Subcutaneous abdominal adipose tissue (tissue), 5 donors: ENCODE results near the gene GKN1.
A peak's percentile ranks its signal among the peaks of the same experiment; 100 is the strongest.

Source experiments
- H3K27ac ChIP-seq: one replicate; pipeline ENCODE4 v1.7.0; 2013; ENCODE audit warnings: low read depth, mild to moderate bottlenecking, inconsistent platforms, low read length, moderate library complexity
- H3K27me3 ChIP-seq, 5 donors: one replicate each; pipeline ENCODE4 v1.7.0; 2013; ENCODE audit warnings: low read length in 5 of 5, inconsistent platforms in 1 of 5; ENCODE audit not compliant: control insufficient read depth in 5 of 5, insufficient read depth in 4 of 5
- H3K36me3 ChIP-seq, 5 donors: one replicate each; pipeline ENCODE4 v1.7.0; 2013; ENCODE audit warnings: low read length in 5 of 5; ENCODE audit not compliant: control insufficient read depth in 5 of 5, insufficient read depth in 5 of 5
- H3K4me1 ChIP-seq, 5 donors: one replicate each; pipeline ENCODE4 v1.7.0; 2013; ENCODE audit warnings: low read length in 5 of 5, mild to moderate bottlenecking in 3 of 5, moderate library complexity in 1 of 5; ENCODE audit not compliant: control insufficient read depth in 5 of 5, insufficient read depth in 5 of 5
- H3K4me3 ChIP-seq, 5 donors: one replicate each; pipeline ENCODE4 v1.7.0; 2013; ENCODE audit warnings: low read length in 5 of 5, low read depth in 1 of 5
- H3K9ac ChIP-seq, 5 donors: one replicate each; pipeline ENCODE4 v1.7.0; 2013; ENCODE audit warnings: low read length in 5 of 5, mild to moderate bottlenecking in 4 of 5, moderate library complexity in 3 of 5
- H3K9me3 ChIP-seq, 5 donors: one replicate each; pipeline ENCODE4 v1.7.0; 2013; ENCODE audit warnings: low read length in 5 of 5; ENCODE audit not compliant: control insufficient read depth in 5 of 5
- donor health status: healthy.
- donor health status: healthy.
- donor health status: healthy.
- donor health status: healthy.
- donor health status: healthy.

GKN1 gene

GRCh38 chr2:69012310-69013141 lies 38.1 kb downstream of the GKN1 start:
- Histone ChIP-seq H3K36me3 (no peaks in the 10 kb centered on the region), H3K27ac (peak overlapping the region; percentile 39), H3K4me1 (peaks cover 6 to 34% (median 32%) of the 10 kb centered on the region in 5 donors), H3K27me3 (peaks cover 3 to 25% (median 13%) of the 10 kb centered on the region in 5 donors), H3K9ac (peak overlapping the region in 3 of 5 donors; percentile 25 to 76 (median 58)), H3K4me3 (peak overlapping the region; percentile 45 to 88 (median 79)), H3K9me3 (no peaks in the 10 kb centered on the region)

DNA sequence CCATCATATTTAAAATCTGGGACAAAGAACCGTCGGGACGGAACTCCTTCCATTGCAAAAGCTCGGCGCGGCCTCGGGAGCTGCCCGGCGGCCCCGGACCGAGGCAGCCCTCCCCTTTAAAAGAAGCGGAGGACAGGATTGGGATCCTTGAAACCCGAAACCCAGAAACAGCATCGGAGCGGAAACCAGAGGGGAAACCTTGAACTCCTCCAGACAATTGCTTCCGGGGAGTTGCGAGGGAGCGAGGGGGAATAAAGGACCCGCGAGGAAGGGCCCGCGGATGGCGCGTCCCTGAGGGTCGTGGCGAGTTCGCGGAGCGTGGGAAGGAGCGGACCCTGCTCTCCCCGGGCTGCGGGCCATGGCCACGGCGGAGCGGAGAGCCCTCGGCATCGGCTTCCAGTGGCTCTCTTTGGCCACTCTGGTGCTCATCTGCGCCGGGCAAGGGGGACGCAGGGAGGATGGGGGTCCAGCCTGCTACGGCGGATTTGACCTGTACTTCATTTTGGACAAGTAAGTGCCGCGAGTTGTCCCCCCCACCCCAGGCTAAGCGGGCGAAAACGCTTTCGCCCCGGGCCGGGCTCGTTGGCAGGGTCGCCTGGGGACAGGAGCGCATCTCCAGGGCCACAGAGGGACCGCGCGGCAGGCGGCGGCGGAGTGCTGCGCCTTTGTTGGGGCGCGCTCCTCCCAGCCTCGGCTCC lies 38.9 kb downstream of the GKN1 start, which contains the start of gene ANTXR1:
Gene ANTXR1 (plus strand): TSS at position 38 of the 698 bp plus-strand sequence. CDS start 321 bp downstream, at position 359.
- H3K36me3 ChIP-seq, result no peaks in the 10 kb centered on the region
- peaks cover 6 to 34% (median 32%) of the 10 kb centered on the region in 5 donors for H3K4me1 ChIP-seq
- H3K9ac ChIP-seq, result peak within 1 kb of the TSS in 4 of 5 donors; percentile 25 to 76 (median 56)
- H3K27me3 ChIP-seq, result peaks cover 3 to 30% (median 14%) of the 10 kb centered on the region in 5 donors
- no peaks in the 10 kb centered on the region for H3K9me3 ChIP-seq
- peak within 1 kb of the TSS; percentile 39 for H3K27ac ChIP-seq
- peak within 1 kb of the TSS; percentile 74 to 88 (median 80) for H3K4me3 ChIP-seq

DNA sequence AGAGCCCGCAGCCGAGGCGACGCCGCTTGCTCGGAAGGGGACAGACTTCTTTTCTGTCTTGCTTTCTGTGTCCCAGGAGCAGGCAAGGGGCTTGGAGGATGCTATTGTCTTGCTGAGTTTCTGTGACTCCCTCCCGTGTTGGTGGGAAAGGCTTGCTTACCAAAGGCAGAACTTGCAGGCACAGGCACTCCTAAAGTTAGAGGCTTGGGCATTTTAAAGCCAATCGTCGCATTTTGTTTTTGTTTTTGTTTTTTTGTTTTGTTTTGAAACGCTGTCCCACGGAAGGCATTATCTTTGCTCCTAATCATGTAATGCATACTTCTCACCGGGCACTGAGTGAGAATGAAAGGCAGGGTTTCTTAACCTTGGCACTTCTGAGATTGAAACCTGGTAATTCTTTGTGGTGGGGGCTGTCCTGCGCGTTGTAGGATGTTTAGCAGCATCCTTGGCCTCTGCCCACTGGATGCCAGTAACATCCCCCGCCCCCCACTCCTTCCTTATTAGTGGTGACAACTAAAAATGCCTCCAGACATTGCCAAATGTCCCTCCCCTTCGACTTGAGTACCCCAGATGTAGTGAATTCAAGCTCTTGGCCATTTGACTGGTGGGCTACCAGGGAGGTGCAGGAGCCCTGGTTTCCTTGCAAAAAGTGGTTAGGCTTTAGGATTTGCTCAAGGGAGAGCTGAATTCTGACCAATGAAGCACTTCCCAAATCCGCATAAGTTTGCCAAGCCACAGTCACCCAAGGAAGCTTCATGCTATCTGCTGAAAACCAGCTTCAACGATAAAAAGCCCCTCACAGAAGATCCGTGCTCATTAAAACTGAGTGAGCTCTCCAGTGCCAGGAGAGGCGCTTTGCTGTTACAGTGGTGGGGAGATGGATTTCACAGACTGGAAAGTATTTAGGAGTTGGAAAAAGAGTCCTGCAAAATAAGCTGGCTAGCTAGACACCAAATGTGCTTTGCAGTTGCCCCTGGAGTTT lies 39.7 kb downstream of the GKN1 start:
- Histone ChIP-seq H3K4me3 (peak overlapping the region; percentile 74 to 88 (median 80)), H3K27ac (peak overlapping the region; percentile 39), H3K9me3 (no peaks in the 10 kb centered on the region), H3K27me3 (peaks cover 3 to 34% (median 14%) of the 10 kb centered on the region in 5 donors), H3K4me1 (peaks cover 6 to 34% (median 32%) of the 10 kb centered on the region in 5 donors), H3K36me3 (no peaks in the 10 kb centered on the region), H3K9ac (peak overlapping the region in 3 of 5 donors; percentile 54 to 76 (median 58))

- peaks cover 3 to 34% (median 14%) of the 10 kb centered on the region in 5 donors for H3K27me3 ChIP-seq
- H3K36me3 ChIP-seq, result no peaks in the 10 kb centered on the region
- no peaks in the 10 kb centered on the region for H3K9me3 ChIP-seq
- peaks cover 4 to 37% (median 34%) of the 10 kb centered on the region in 5 donors for H3K4me1 ChIP-seq
- H3K9ac ChIP-seq, result no peak overlapping the region
- H3K27ac ChIP-seq, result no peak overlapping the region
- H3K4me3 ChIP-seq, result peak overlapping the region in 2 of 5 donors; percentile 15 to 23
These were observed 42.6 kb downstream of the GKN1 start for GRCh38 chr2:69017080-69017479.

DNA sequence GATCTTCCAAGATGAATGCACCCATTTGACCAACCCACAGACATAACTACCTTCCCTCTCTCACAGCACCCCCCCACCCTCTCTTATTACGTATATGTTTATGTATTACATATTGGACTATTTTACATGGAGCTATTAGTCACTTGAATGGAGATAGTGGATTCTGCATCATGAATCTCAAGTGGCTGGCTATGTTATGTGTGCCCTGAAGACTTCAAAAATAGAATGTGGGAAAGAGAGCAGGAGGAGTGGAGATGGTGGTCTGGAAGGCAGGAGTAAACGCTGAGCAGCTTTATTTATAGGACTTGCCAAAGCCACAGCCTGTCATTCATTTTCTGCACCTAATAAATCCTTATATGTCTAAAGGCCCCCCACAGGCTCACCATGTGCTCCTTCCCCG lies 43.4 kb downstream of the GKN1 start:
- H3K27ac ChIP-seq, result no peak overlapping the region
- H3K36me3 ChIP-seq, result no peaks in the 10 kb centered on the region
- H3K4me1 ChIP-seq, result peaks cover 0 to 31% (median 28%) of the 10 kb centered on the region in 5 donors

DNA sequence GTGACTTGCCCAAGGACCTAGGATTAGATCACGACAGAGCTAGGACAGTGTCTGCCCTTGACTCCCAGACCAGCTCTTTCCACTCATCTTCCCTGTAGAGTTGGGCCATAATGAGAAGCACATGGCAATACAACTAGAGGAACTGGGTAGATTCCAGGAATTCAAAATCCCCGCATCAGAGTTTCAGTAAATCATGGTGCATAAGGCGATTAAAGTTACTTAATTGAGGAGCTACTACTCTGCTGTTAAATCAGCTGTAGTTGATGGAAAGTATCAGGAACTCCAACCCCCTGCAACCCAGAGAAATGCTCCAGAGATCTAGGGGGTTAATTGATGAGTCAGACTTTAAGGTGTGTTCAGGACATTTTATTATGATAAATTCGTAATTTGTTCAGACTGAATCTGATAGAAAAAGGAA lies 44.3 kb downstream of the GKN1 start:
- H3K27me3 ChIP-seq, result peaks cover 3 to 28% (median 14%) of the 10 kb centered on the region in 5 donors
- no peak overlapping the region for H3K27ac ChIP-seq
- H3K4me3 ChIP-seq, result no peak overlapping the region
- H3K4me1 ChIP-seq, result peaks cover 0 to 24% (median 20%) of the 10 kb centered on the region in 5 donors
- no peaks in the 10 kb centered on the region for H3K36me3 ChIP-seq
- no peaks in the 10 kb centered on the region for H3K9me3 ChIP-seq
- H3K9ac ChIP-seq, result no peak overlapping the region

More for the DNA sequence above, 43.4 kb downstream of the GKN1 start:
- Histone ChIP-seq H3K27me3 (peaks cover 3 to 34% (median 14%) of the 10 kb centered on the region in 5 donors), H3K9ac (no peak overlapping the region), H3K9me3 (no peaks in the 10 kb centered on the region), H3K4me3 (no peak overlapping the region)

- Histone ChIP-seq H3K27me3 (peaks cover 2 to 15% (median 6%) of the 10 kb centered on the region in 5 donors), H3K9ac (no peak overlapping the region), H3K4me3 (no peak overlapping the region), H3K27ac (no peak overlapping the region), H3K4me1 (peaks cover 0 to 13% (median 9%) of the 10 kb centered on the region in 5 donors), H3K9me3 (no peaks in the 10 kb centered on the region), H3K36me3 (no peaks in the 10 kb centered on the region)
These were observed 46.3 kb downstream of the GKN1 start for GRCh38 chr2:69020496-69021426.

DNA sequence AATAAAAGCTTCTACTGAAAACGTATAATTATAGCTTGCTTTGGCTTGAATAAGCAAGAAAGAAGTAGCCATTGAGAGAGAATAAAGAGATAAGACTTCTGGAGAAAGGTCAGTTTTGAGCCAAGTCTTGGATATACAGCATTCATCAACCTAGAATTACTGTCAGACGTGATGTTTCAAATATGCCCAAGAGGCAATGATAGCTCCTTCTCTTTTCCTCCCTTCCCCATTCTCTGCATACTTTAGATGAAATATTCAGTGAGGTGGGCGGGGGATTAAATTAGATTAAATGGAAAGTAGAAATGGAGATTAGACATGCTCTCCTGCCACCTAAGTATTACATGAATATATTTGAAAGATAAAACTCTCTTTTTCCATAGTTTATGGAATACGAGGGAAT lies 47.3 kb downstream of the GKN1 start:
- Histone ChIP-seq H3K27me3 (peaks cover 2 to 12% (median 5%) of the 10 kb centered on the region in 5 donors), H3K36me3 (no peaks in the 10 kb centered on the region), H3K27ac (no peak overlapping the region), H3K4me1 (peaks cover 0 to 13% (median 8%) of the 10 kb centered on the region in 5 donors), H3K9ac (no peak overlapping the region), H3K9me3 (no peaks in the 10 kb centered on the region), H3K4me3 (no peak overlapping the region)
